ENCODE data around the gene SOD1. TPM values are rescaled to one million over a fixed set of nuclear protein-coding genes. Genes with fewer than 3 reads are reported as not detected.

SOD1 gene
- total and polyA plus RNA-seq, 2 of the 8 experiments (the other 6 are each of a cell fraction or from before 2014, with no cell fraction given), result 192 to 226 TPM

- no peak for TF ChIP-seq EZH2 (IDR thresholded peaks at IDR 0.05; ENCODE audit: low read depth, low read length, severe bottlenecking)
- TF ChIP-seq PHF8 (conservative IDR thresholded peaks at IDR 0.05; ENCODE audit: low read depth, low read length), result no peak
- no peak for TF ChIP-seq NRF1 (IDR thresholded peaks at IDR 0.05; ENCODE audit: low read depth, low read length)
- no peak for TF ChIP-seq JUN (IDR thresholded peaks at IDR 0.05; ENCODE audit: low read depth, low read length)
- no peak for TF ChIP-seq SP4 (IDR thresholded peaks at IDR 0.05; ENCODE audit: low read length)
- no peak for TF ChIP-seq TCF12 (IDR thresholded peaks at IDR 0.05; ENCODE audit: low read depth, low read length)
- no peak for TF ChIP-seq CHD1 (IDR thresholded peaks at IDR 0.05; ENCODE audit: low read depth, low read length)
- 88% methylated on average over 12 of the region's 12 CpGs; no CpG with 5 or more reads in 1 of the 2 experiments for WGBS, 2 experiments (ENCODE audit: extremely low coverage in 1 of 2, insufficient coverage in 1 of 2, insufficient read length in 1 of 2, insufficient replicate concordance in 2 of 2, low coverage in 1 of 2, low lambda C conversion rate in 2 of 2, missing lambda C conversion rate in 1 of 2)
- Histone ChIP-seq H3K23me2 (ENCODE audit: low read depth, low read length) (no peaks in the 10 kb centered on the region), H3K4me3 (ENCODE audit: extremely low read depth in 1 of 4, insufficient read depth in 2 of 4, low read depth in 3 of 4, low read length in 4 of 4) (no peak overlapping the region), H3K4me1 (replicated peaks in 1 of 4; ENCODE audit: control insufficient read depth in 3 of 4, insufficient read depth in 4 of 4, low read length in 3 of 4) (peaks cover 0 to 3% (median 2%) of the 10 kb centered on the region in 4 experiments; a peak in 3 of 7 replicates), H3K23ac (ENCODE audit: insufficient read length) (no peak overlapping the region), H4K20me1 (replicated peaks in 1 of 2; ENCODE audit: control insufficient read depth in 1 of 2, insufficient read depth in 2 of 2, low read length in 2 of 2) (peaks cover 0 to 3% of the 10 kb centered on the region in 2 experiments), H3K4ac (replicated peaks; ENCODE audit: insufficient read length, low read depth, low read length) (no peak overlapping the region), H3K79me1 (ENCODE audit: low read depth, low read length) (no peaks in the 10 kb centered on the region), H3K14ac (ENCODE audit: insufficient read length) (no peak overlapping the region), H4K91ac (replicated peaks; ENCODE audit: insufficient read length, low read length) (no peak overlapping the region), H3K27ac (ENCODE audit: low read depth, low read length) (no peak overlapping the region), H3K27me3 (replicated peaks in 1 of 4; ENCODE audit: control insufficient read depth in 3 of 4, extremely low read depth in 1 of 4, insufficient read depth in 3 of 4, low read length in 3 of 4) (no peaks in the 10 kb centered on the region), H2AFZ (ENCODE audit: low read length) (no peak overlapping the region), H3K36me3 (ENCODE audit: control insufficient read depth in 2 of 4, insufficient read depth in 4 of 4, low read length in 3 of 4) (peaks cover 0 to 46% (median 11%) of the 10 kb centered on the region in 4 experiments; a peak in 4 of 8 replicates), H2BK120ac (replicated peaks; ENCODE audit: low read depth, low read length) (no peak overlapping the region), H3K56ac (replicated peaks; ENCODE audit: insufficient read length, low read depth, low read length) (no peak overlapping the region), H3K9ac (replicated peaks in 1 of 4; ENCODE audit: extremely low read depth in 1 of 4, low read depth in 3 of 4, low read length in 3 of 4) (no peak overlapping the region; a peak in 1 of 7 replicates), H4K8ac (ENCODE audit: extremely low read depth, insufficient read depth, low read length) (no peak overlapping the region), H2BK15ac (ENCODE audit: low read length) (no peak overlapping the region), H2BK12ac (ENCODE audit: low read depth, low read length) (no peak overlapping the region), H2BK5ac (ENCODE audit: low read depth, low read length) (no peak overlapping the region), H3K18ac (ENCODE audit: extremely low read depth, low read length) (no peak overlapping the region), H3K9me3 (ENCODE audit: insufficient read depth in 2 of 2, low read depth in 1 of 2, low read length in 1 of 2) (no peaks in the 10 kb centered on the region), H3K4me2 (ENCODE audit: insufficient read depth in 1 of 2, low read depth in 2 of 2, low read length in 2 of 2) (no peak overlapping the region), H4K5ac (ENCODE audit: insufficient read length, low read depth, low read length) (no peak overlapping the region), H2AK5ac (ENCODE audit: low read depth, low read length) (no peak overlapping the region), H3K79me2 (ENCODE audit: control insufficient read depth in 1 of 2, insufficient read depth in 2 of 2, low read length in 2 of 2) (no peaks in the 10 kb centered on the region), H2BK20ac (ENCODE audit: low read length) (no peak overlapping the region)
- FAIRE-seq (no peak), DNase-seq (ENCODE audit: low read depth in 1 of 2, low spot score in 2 of 2) (no peak)
- ChIA-PET CTCF (ENCODE audit: partially characterized antibody) (interaction anchor here (0.7 to 1.3 kb wide), 2 partner anchors 48 to 91 kb away, joined by 3 read pairs; no protein-coding TSS in a partner anchor), POLR2A (ENCODE audit: partially characterized antibody) (interaction anchor here (0.7 to 1.4 kb wide), 7 partner anchors 11 to 335 kb away, joined by 3 to 8 read pairs (median 3); no protein-coding TSS in a partner anchor)
Observed at GRCh38 chr21:31671146-31671716, 11.7 kb downstream of the SOD1 start.
